CD4-positive, CD25-positive, alpha-beta regulatory T cell (primary cell): ENCODE data around the gene NUFIP1. TPM values are rescaled to one million over a fixed set of nuclear protein-coding genes. Genes with fewer than 3 reads are reported as not detected.

ENCODE experiments used
- ATAC-seq, 2 donors: fragments of 150-1000 bp; cut with Tn5 transposase; one replicate each; pipeline ENCODE4 v1.10.0; 2021; ENCODE audit warnings: low read depth in 2 of 2, moderate number of reproducible peaks in 2 of 2, moderate library complexity in 1 of 2
- DNase-seq, 3 donors: peaks; one replicate each; pipeline versions ENCODE4 v3.0.0 to v3.0.0-alpha.2; 2012 to 2022; ENCODE audit warnings: mixed read lengths in 1 of 3
- H3K27ac ChIP-seq: one replicate; pipeline ENCODE4 v1.7.0; 2013; ENCODE audit warnings: mild to moderate bottlenecking, low read length; ENCODE audit not compliant: insufficient read depth, poor library complexity, severe bottlenecking
- H3K27me3 ChIP-seq: one replicate; pipeline ENCODE4 v1.7.0; 2013; ENCODE audit warnings: low read length; ENCODE audit not compliant: control insufficient read depth, insufficient read depth
- H3K36me3 ChIP-seq: one replicate; pipeline ENCODE4 v1.7.0; 2013; ENCODE audit warnings: mild to moderate bottlenecking, low read length, moderate library complexity; ENCODE audit not compliant: control insufficient read depth, insufficient read depth
- H3K4me1 ChIP-seq: 2 replicates; pipeline ENCODE4 v1.7.0; 2013; ENCODE audit warnings: mild to moderate bottlenecking, low read length; ENCODE audit not compliant: insufficient read depth, control insufficient read depth, poor library complexity, severe bottlenecking
- H3K4me3 ChIP-seq: one replicate; pipeline ENCODE4 v1.7.0; 2013; ENCODE audit warnings: low read depth, mild to moderate bottlenecking, low read length, moderate library complexity
- H3K9me3 ChIP-seq, 2 experiments: 1 replicate in 1 of 2; 2 replicates in 1 of 2; pipeline ENCODE4 v1.7.0; 2013; ENCODE audit warnings: low read length in 2 of 2, mild to moderate bottlenecking in 1 of 2, moderate library complexity in 1 of 2; ENCODE audit not compliant: control insufficient read depth in 2 of 2
- H3K27ac Mint-ChIP-seq, 3 donors: one replicate each; pipeline ENCODE4 v1.8.0; 2020 to 2022; ENCODE audit warnings: mild to moderate bottlenecking in 3 of 3, mixed read lengths in 3 of 3, moderate library complexity in 2 of 3
- H3K27me3 Mint-ChIP-seq: one replicate; pipeline ENCODE4 v1.8.0; 2022; ENCODE audit warnings: mild to moderate bottlenecking, mixed read lengths
- H3K36me3 Mint-ChIP-seq: one replicate; pipeline ENCODE4 v1.8.0; 2020; ENCODE audit warnings: mixed read lengths
- H3K4me1 Mint-ChIP-seq, 4 donors: one replicate each; pipeline ENCODE4 v1.8.0; 2020 to 2022; ENCODE audit warnings: mixed read lengths in 4 of 4, mild to moderate bottlenecking in 1 of 4
- H3K4me3 Mint-ChIP-seq, 4 donors: one replicate each; pipeline ENCODE4 v1.8.0; 2020 to 2022; ENCODE audit warnings: mild to moderate bottlenecking in 4 of 4, mixed read lengths in 4 of 4, moderate library complexity in 3 of 4
- H3K9me3 Mint-ChIP-seq, 7 donors: one replicate each; pipeline ENCODE4 v1.8.0; 2020 to 2022; ENCODE audit warnings: mixed read lengths in 7 of 7, mild to moderate bottlenecking in 3 of 7, moderate library complexity in 2 of 7
- polyA plus RNA-seq, 4 donors: library from polyadenylated mRNA; unstranded; fragments of 300-500 nt; fragmentation: Illumina TruSeq; gene quantifications; one replicate each; pipeline ENCODE4 v1.2.3, GENCODE V29; 2021
- total RNA-seq: library from RNA; stranded (reverse); gene quantifications from one replicate; pipeline ENCODE4 v1.2.3, GENCODE V29; 2022

The NUFIP1 gene
- total and polyA plus RNA-seq, 5 donors from 2014 or later, result 4.0 to 4.8 (median 4.1) TPM

DNA sequence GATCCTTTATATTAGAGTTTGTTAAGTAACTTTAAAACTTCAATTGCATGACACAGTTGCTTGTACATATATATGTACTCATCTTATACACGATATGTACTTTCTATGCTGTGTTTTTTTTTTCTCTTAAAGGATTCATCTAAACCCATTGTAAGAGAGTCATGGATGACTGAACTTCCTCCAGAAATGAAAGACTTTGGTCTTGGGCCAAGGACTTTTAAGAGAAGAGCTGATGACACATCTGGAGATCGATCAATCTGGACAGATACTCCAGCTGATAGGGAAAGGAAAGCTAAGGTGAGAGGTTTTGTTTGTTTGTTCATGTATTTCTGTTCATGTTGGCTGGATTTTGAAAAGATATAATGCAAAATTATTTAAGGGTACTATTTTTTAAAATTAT lies 26.0 kb upstream of the NUFIP1 start:
- Mint-ChIP-seq H3K4me3 (no peak overlapping the region), H3K27me3 (no peaks in the 10 kb centered on the region), H3K4me1 (peaks cover 0 to 9% (median 2%) of the 10 kb centered on the region in 4 donors), H3K27ac (peak overlapping the region in 2 of 3 donors; percentile 4 to 58), H3K36me3 (peaks cover 44% of the 10 kb centered on the region), H3K9me3 (no peaks in the 10 kb centered on the region)
- H3K36me3 ChIP-seq, result peaks cover 62% of the 10 kb centered on the region
- DNase-seq (no peak), ATAC-seq (no peak)
- no peaks in the 10 kb centered on the region for H3K4me1 ChIP-seq
- no peaks in the 10 kb centered on the region for H3K27me3 ChIP-seq
- H3K4me3 ChIP-seq, result no peak overlapping the region
- no peaks in the 10 kb centered on the region for H3K9me3 ChIP-seq
- H3K27ac ChIP-seq, result no peak overlapping the region

DNA sequence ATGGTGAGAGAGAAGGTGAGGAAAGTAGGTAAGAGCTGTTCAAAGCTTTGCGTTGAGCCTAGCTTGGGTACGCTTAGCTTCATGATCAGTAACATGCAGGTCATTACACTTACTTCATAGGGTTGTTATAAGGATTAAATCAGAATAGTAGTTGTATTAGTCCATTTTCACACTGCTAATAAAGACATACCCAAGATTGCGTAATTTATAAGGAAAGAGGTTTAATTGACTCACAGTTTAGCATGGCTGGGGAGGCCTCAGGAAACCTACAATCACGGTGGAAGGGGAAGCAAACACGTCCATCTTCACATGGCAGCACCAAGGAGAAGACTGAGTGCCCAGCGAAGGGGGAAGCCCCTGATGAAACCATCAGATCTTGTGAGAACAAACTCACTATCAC lies 21.9 kb upstream of the NUFIP1 start:
- Histone ChIP-seq H3K9me3 (no peaks in the 10 kb centered on the region), H3K27ac (no peak overlapping the region), H3K36me3 (peaks cover 67% of the 10 kb centered on the region), H3K27me3 (no peaks in the 10 kb centered on the region), H3K4me3 (no peak overlapping the region), H3K4me1 (no peaks in the 10 kb centered on the region)
- H3K9me3 Mint-ChIP-seq, result no peaks in the 10 kb centered on the region
- no peaks in the 10 kb centered on the region for H3K27me3 Mint-ChIP-seq
- peaks cover 56% of the 10 kb centered on the region for H3K36me3 Mint-ChIP-seq
- DNase-seq (no peak), ATAC-seq (no peak)
- peak overlapping the region in 1 of 3 donors; percentile 5 for H3K27ac Mint-ChIP-seq
- H3K4me3 Mint-ChIP-seq, result no peak overlapping the region
- peaks cover 0 to 9% (median 2%) of the 10 kb centered on the region in 4 donors for H3K4me1 Mint-ChIP-seq

DNA sequence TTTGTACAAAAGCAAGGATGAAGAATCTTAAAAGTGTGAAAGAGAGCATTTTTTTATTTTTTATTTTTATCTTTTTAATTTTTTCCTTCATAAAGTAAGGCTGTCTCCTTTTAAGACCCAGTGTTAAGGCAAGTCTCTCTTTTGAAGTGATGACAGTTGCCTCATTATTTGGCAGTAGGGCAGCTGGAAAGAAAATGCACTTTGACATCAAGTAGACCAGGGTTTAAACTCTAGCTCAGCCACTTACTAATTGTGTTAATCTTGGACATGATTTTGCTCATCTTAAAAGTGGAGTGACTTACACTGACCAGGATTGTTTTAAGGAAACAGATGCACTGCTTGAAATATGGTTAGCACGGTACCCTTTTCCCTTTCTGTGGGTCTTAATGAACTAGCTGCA lies 18.6 kb upstream of the NUFIP1 start:
- Mint-ChIP-seq H3K9me3 (no peaks in the 10 kb centered on the region), H3K27ac (no peak overlapping the region), H3K36me3 (peaks cover 41% of the 10 kb centered on the region), H3K4me1 (no peaks in the 10 kb centered on the region), H3K27me3 (no peaks in the 10 kb centered on the region), H3K4me3 (no peak overlapping the region)
- peaks cover 49% of the 10 kb centered on the region for H3K36me3 ChIP-seq
- no peak for ATAC-seq
- no peak overlapping the region for H3K4me3 ChIP-seq
- no peak for DNase-seq
- no peaks in the 10 kb centered on the region for H3K27me3 ChIP-seq
- no peaks in the 10 kb centered on the region for H3K9me3 ChIP-seq
- H3K4me1 ChIP-seq, result no peaks in the 10 kb centered on the region
- no peak overlapping the region for H3K27ac ChIP-seq

DNA sequence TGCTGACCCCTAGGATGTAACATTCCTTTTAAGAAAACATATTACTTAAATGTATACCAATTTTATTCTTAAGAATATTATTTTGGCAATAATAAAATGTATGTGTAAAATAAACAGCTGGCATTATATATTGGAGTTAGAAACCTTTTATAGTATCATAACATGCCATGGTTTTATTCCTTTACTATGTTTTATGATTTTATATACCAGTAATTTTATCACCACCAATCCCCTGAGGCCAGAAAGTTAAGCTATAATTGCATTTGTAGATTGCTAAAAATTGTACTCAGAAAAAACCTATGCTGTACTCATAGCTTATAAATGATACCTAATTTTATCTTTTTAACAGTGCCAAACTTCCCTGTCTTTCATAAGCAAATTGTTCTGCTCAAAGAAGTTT lies 18.0 kb upstream of the NUFIP1 start:
- H3K27ac Mint-ChIP-seq, result no peak overlapping the region
- no peaks in the 10 kb centered on the region for H3K27me3 Mint-ChIP-seq
- no peaks in the 10 kb centered on the region for H3K9me3 ChIP-seq
- H3K4me3 ChIP-seq, result no peak overlapping the region
- DNase-seq (no peak), ATAC-seq (no peak)
- no peaks in the 10 kb centered on the region for H3K27me3 ChIP-seq
- no peaks in the 10 kb centered on the region for H3K4me1 ChIP-seq
- peaks cover 50% of the 10 kb centered on the region for H3K36me3 ChIP-seq
- H3K4me3 Mint-ChIP-seq, result no peak overlapping the region
- no peaks in the 10 kb centered on the region for H3K4me1 Mint-ChIP-seq
- no peaks in the 10 kb centered on the region for H3K9me3 Mint-ChIP-seq
- H3K27ac ChIP-seq, result no peak overlapping the region
- peaks cover 44% of the 10 kb centered on the region for H3K36me3 Mint-ChIP-seq

GRCh38 chr13:45004096-45004495 lies 14.8 kb upstream of the NUFIP1 start:
- no peak overlapping the region for H3K4me3 Mint-ChIP-seq
- H3K9me3 Mint-ChIP-seq, result no peaks in the 10 kb centered on the region
- no peaks in the 10 kb centered on the region for H3K27me3 Mint-ChIP-seq
- H3K27ac ChIP-seq, result no peak overlapping the region
- H3K27me3 ChIP-seq, result no peaks in the 10 kb centered on the region
- H3K4me1 Mint-ChIP-seq, result peaks cover 0 to 2% (median 0%) of the 10 kb centered on the region in 4 donors
- peaks cover 35% of the 10 kb centered on the region for H3K36me3 Mint-ChIP-seq
- ATAC-seq (no peak), DNase-seq (no peak)
- no peak overlapping the region for H3K27ac Mint-ChIP-seq
- H3K9me3 ChIP-seq, result no peaks in the 10 kb centered on the region
- no peaks in the 10 kb centered on the region for H3K4me1 ChIP-seq
- H3K4me3 ChIP-seq, result no peak overlapping the region
- peaks cover 50% of the 10 kb centered on the region for H3K36me3 ChIP-seq

GRCh38 chr13:45003417-45003816 lies 14.1 kb upstream of the NUFIP1 start:
- Mint-ChIP-seq H3K4me3 (no peak overlapping the region), H3K36me3 (peaks cover 36% of the 10 kb centered on the region), H3K27me3 (no peaks in the 10 kb centered on the region), H3K9me3 (no peaks in the 10 kb centered on the region), H3K27ac (no peak overlapping the region), H3K4me1 (peaks cover 0 to 3% (median 1%) of the 10 kb centered on the region in 4 donors)
- Histone ChIP-seq H3K36me3 (peaks cover 45% of the 10 kb centered on the region), H3K9me3 (no peaks in the 10 kb centered on the region), H3K4me3 (no peak overlapping the region), H3K27me3 (no peaks in the 10 kb centered on the region), H3K27ac (no peak overlapping the region), H3K4me1 (no peaks in the 10 kb centered on the region)
- ATAC-seq (no peak), DNase-seq (no peak)

GRCh38 chr13:44989941-44990340 lies 670 bp upstream of the NUFIP1 start:
- H3K27me3 ChIP-seq, result no peaks in the 10 kb centered on the region
- peak overlapping the region; percentile 94 for H3K4me3 ChIP-seq
- H3K27ac ChIP-seq, result peak overlapping the region; percentile 84
- no peaks in the 10 kb centered on the region for H3K9me3 ChIP-seq
- Mint-ChIP-seq H3K4me3 (peak overlapping the region; percentile 99 to 100 (median 100)), H3K9me3 (no peaks in the 10 kb centered on the region), H3K27me3 (peaks cover 7% of the 10 kb centered on the region), H3K4me1 (peaks cover 17 to 71% (median 57%) of the 10 kb centered on the region in 4 donors), H3K27ac (peak overlapping the region; percentile 61 to 99 (median 98)), H3K36me3 (peaks cover 8% of the 10 kb centered on the region)
- ATAC-seq, result no peak
- peak in 2 of 3 donors; percentile 6 to 45 for DNase-seq
- H3K36me3 ChIP-seq, result peaks cover 5% of the 10 kb centered on the region
- peaks cover 27% of the 10 kb centered on the region for H3K4me1 ChIP-seq

GRCh38 chr13:44978328-44978727 lies 10.9 kb downstream of the NUFIP1 start:
- Histone ChIP-seq H3K36me3 (peaks cover 31% of the 10 kb centered on the region), H3K4me1 (no peaks in the 10 kb centered on the region), H3K27ac (no peak overlapping the region), H3K4me3 (no peak overlapping the region), H3K9me3 (no peaks in the 10 kb centered on the region), H3K27me3 (no peaks in the 10 kb centered on the region)
- Mint-ChIP-seq H3K4me3 (no peak overlapping the region), H3K9me3 (no peaks in the 10 kb centered on the region), H3K4me1 (peaks cover 0 to 3% (median 0%) of the 10 kb centered on the region in 4 donors), H3K36me3 (peaks cover 33% of the 10 kb centered on the region), H3K27me3 (no peaks in the 10 kb centered on the region), H3K27ac (no peak overlapping the region)
- DNase-seq (no peak), ATAC-seq (no peak)
